ENCODE results near the gene OR4M1. TPM values are rescaled to one million over a fixed set of nuclear protein-coding genes. Genes with fewer than 3 reads are reported as not detected.

Gene OR4M1
- total and polyA plus RNA-seq, 2 donors (not counting 1 experiment from before 2014, with no cell fraction given), result not detected

GRCh38 chr14:19828314-19828713 is 55.0 kb downstream of the OR4M1 start:
- Histone ChIP-seq H3K4me1 (ENCODE audit: control insufficient read depth in 2 of 2, insufficient read depth in 2 of 2, low read length in 2 of 2) (no peaks in the 10 kb centered on the region), H3K4me2 (replicated peaks; ENCODE audit: low read depth, low read length, poor library complexity, severe bottlenecking) (no peak overlapping the region), H3K36me3 (replicated peaks in 1 of 2; ENCODE audit: control extremely low read depth in 1 of 2, control insufficient read depth in 1 of 2, extremely low read depth in 1 of 2, insufficient read depth in 2 of 2, low read length in 1 of 2) (no peaks in the 10 kb centered on the region), H3K79me2 (ENCODE audit: control insufficient read depth, insufficient read depth, low read length) (no peaks in the 10 kb centered on the region), H3K9ac (ENCODE audit: low read length) (no peak overlapping the region), H3K4me3 (ENCODE audit: control extremely low read depth in 1 of 5, extremely low read depth in 1 of 5, insufficient read depth in 1 of 5, low read depth in 2 of 5, low read length in 4 of 5) (no peak overlapping the region), H2AFZ (ENCODE audit: insufficient read depth, low read depth, low read length, poor library complexity, severe bottlenecking) (no peak overlapping the region), H3K9me3 (ENCODE audit: control extremely low read depth in 1 of 3, control insufficient read depth in 2 of 3, insufficient read depth in 1 of 3, low read length in 2 of 3) (no peaks in the 10 kb centered on the region), H4K20me1 (ENCODE audit: control insufficient read depth, insufficient read depth, low read length, poor library complexity, severe bottlenecking) (no peaks in the 10 kb centered on the region), H3K27me3 (replicated peaks in 1 of 4; ENCODE audit: control extremely low read depth in 1 of 4, control insufficient read depth in 3 of 4, insufficient read depth in 4 of 4, low read length in 3 of 4) (peaks cover 0 to 2% (median 0%) of the 10 kb centered on the region in 4 experiments), H3K27ac (ENCODE audit: low read length in 2 of 2) (no peak overlapping the region)
- H3K4me1 Mint-ChIP-seq, result no peaks in the 10 kb centered on the region
- CTCF ChIA-PET, result no interaction called here
- DNase-seq, result no peak
- no peak overlapping the region for H3K27ac Mint-ChIP-seq
- no peak overlapping the region for H3K4me3 Mint-ChIP-seq
- intact Hi-C loops (cut with micrococcal nuclease), result no loop called here
- no peak for ATAC-seq (ENCODE audit: low read depth)
- H3K9me3 Mint-ChIP-seq (ENCODE audit: insufficient read depth), result peaks cover 4% of the 10 kb centered on the region
- no peaks in the 10 kb centered on the region for H3K27me3 Mint-ChIP-seq
- TF ChIP-seq CTCF (IDR thresholded peaks at IDR 0.05) (no peak), EZH2 (IDR thresholded peaks at IDR 0.05; ENCODE audit: borderline replicate concordance, insufficient read depth, low read depth, low read length, poor library complexity, severe bottlenecking) (no peak)
- no CpG with 5 or more reads among the region's 2 CpGs for WGBS (ENCODE audit: insufficient coverage)
- POLR2A ChIA-PET, result no interaction called here

Other genes with a start within 250 kb of the OR4M1 start
- not detected in 2 replicates for gene OR11H2, start 59.6 kb upstream of the OR4M1 start, total RNA-seq
- not detected in 2 replicates for gene OR11H2, start 59.6 kb upstream of the OR4M1 start, polyA plus RNA-seq
- gene OR4Q3, start 29.9 kb upstream of the OR4M1 start, total RNA-seq, result not detected in 2 replicates
- not detected in 2 replicates for gene OR4Q3, start 29.9 kb upstream of the OR4M1 start, polyA plus RNA-seq
- gene OR4N2, start 30.3 kb downstream of the OR4M1 start, total RNA-seq, result not detected in 2 replicates
- not detected in 2 replicates for gene OR4N2, start 30.3 kb downstream of the OR4M1 start, polyA plus RNA-seq
- not detected in 2 replicates for gene OR4K2, start 101.6 kb downstream of the OR4M1 start, total RNA-seq
- not detected in 2 replicates for gene OR4K2, start 101.6 kb downstream of the OR4M1 start, polyA plus RNA-seq
- gene OR4K5, start 147.1 kb downstream of the OR4M1 start, total RNA-seq, result not detected in 2 replicates
- not detected in 2 replicates for gene OR4K5, start 147.1 kb downstream of the OR4M1 start, polyA plus RNA-seq
- gene OR4K1, start 157.4 kb downstream of the OR4M1 start, total RNA-seq, result not detected in 2 replicates
- not detected in 2 replicates for gene OR4K1, start 157.4 kb downstream of the OR4M1 start, polyA plus RNA-seq
- gene OR4K15, start 202.1 kb downstream of the OR4M1 start, total RNA-seq, result not detected in 2 replicates
- gene OR4K15, start 202.1 kb downstream of the OR4M1 start, polyA plus RNA-seq, result not detected in 2 replicates
- gene OR4Q2, start 228.7 kb downstream of the OR4M1 start, total RNA-seq, result not detected in 2 replicates
- not detected in 2 replicates for gene OR4Q2, start 228.7 kb downstream of the OR4M1 start, polyA plus RNA-seq
- gene OR4K14, start 245.8 kb downstream of the OR4M1 start, total RNA-seq, result not detected in 2 replicates
- not detected in 2 replicates for gene OR4K14, start 245.8 kb downstream of the OR4M1 start, polyA plus RNA-seq